ENCODE results near the gene LPA.
"Not testable (repeated sequence)": the region's sequence is repeated elsewhere in the genome, so short reads cannot be mapped to it uniquely, and the experiment has no call there.

LPA gene

DNA sequence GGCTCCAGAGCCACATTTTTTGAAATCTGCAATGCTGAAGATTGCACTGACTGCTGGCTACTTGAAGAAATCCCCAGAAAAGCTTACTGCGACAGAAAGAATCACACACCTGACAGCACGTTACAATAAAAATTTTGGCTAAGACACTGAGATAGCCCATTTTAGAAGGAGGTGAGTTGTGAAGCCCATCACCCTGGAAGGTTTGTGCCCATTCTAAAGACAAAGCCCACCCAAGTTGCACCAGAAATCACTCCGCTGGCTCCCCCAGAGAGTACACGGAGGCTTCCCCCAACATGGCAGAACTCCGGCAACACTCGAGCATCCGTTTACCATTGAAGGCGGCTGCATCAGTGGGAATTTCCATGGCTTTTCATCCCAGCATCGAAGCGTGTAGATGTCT is 29.4 kb downstream of the LPA start:
- no peak overlapping the region for H3K4me3 ChIP-seq (replicated peaks in 1 of 2; ENCODE audit: low read depth in 2 of 2, low read length in 2 of 2)
- TF ChIP-seq, protein P1, sequence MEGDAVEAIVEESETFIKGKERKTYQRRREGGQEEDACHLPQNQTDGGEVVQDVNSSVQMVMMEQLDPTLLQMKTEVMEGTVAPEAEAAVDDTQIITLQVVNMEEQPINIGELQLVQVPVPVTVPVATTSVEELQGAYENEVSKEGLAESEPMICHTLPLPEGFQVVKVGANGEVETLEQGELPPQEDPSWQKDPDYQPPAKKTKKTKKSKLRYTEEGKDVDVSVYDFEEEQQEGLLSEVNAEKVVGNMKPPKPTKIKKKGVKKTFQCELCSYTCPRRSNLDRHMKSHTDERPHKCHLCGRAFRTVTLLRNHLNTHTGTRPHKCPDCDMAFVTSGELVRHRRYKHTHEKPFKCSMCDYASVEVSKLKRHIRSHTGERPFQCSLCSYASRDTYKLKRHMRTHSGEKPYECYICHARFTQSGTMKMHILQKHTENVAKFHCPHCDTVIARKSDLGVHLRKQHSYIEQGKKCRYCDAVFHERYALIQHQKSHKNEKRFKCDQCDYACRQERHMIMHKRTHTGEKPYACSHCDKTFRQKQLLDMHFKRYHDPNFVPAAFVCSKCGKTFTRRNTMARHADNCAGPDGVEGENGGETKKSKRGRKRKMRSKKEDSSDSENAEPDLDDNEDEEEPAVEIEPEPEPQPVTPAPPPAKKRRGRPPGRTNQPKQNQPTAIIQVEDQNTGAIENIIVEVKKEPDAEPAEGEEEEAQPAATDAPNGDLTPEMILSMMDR (IDR thresholded peaks at IDR 0.05; ENCODE audit: low read depth, low read length) = no peak
- DNase-seq (ENCODE audit: low read depth in 2 of 2) = no peak

DNA sequence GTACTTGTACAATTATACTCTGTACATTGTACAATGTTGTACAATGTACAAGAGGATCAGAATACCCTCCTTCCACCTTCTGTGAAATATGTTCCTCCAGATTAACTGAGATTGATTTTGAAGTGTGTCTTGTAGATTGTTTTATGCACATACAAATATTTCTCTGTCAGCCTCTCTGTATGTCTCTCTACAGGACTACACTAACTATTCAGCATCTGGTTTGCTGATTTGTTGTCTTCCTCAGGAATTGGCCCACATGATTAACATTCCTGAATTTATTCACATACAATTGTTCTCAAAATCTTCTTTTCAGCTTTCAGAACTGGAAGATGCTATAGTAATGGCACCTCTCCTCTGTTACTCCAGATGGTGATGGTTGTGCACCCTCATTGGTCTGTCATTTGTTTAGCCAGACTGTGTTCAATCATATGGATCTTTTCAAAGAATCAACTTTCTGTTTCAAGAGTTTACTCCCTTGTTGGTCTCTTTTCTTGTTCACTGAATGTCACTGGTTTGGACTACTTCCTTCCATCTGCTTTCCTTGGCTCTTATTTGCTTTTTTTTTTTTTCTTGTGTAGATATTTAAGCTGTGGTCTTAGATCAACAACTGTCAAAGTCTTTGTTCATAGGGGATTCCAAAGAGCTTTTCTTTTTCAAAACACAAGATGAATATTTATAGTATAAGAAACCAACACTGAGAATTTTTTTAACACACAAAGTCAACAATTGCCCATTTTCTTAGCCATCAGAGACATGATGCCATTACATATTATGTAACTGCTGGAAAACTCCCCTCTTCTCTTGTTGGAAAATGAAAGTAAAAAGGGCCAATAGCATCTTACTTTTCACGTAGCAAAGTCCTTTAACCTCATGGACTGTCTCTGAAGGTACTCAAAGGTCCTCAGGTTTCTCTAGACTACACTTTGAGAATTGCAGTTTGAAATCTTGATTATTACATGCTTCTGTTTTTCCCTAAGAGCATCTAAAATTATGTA is 67.9 kb downstream of the LPA start:
- TF ChIP-seq, protein P1 (IDR thresholded peaks at IDR 0.05; ENCODE audit: low read depth, low read length) = no peak
- no peak for DNase-seq (ENCODE audit: low read depth in 2 of 2)
- no peak overlapping the region for H3K4me3 ChIP-seq (replicated peaks in 1 of 2; ENCODE audit: low read depth in 2 of 2, low read length in 2 of 2)

DNA sequence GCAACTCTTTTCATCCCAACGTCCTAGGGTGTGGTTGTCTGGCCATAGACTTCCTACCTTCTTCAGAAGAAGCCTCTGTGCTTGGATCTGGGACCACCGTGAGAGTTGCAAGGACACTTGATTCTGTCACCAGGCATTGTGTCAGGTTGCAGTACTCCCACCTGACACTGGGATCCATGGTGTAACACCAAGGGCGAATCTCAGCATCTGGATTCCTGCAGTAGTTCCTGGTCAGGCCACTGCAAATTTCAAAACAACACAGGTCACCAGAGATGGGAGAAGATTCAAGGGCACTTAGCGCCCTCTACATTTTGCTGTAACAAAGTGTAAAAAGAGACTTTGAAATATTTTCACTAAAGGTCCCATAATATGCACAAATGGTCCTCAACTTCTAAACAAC is 68.8 kb downstream of the LPA start:
- DNase-seq (ENCODE audit: low read depth in 2 of 2); H3K4me3 ChIP-seq (replicated peaks in 1 of 2; ENCODE audit: low read depth in 2 of 2, low read length in 2 of 2): not testable (repeated sequence)

DNA sequence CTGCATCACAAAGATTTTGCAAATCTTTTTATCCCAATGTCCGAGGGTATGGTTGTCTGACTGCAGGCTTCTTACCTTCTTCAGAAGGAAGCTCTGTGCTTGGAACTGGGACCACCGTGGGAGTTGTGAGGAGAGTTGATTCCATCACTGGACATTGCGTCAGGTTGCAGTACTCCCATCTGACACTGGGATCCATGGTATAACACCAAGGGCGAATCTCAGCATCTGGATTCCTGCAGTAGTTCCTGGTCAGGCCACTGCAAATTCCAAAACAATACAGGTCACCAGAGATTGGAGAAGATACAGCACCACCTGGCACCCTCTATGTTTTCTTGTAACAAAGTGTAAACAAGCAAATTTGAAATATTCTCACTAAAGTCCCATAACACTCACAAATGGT is 77.7 kb downstream of the LPA start:
- no peak overlapping the region for H3K4me3 ChIP-seq (replicated peaks in 1 of 2; ENCODE audit: low read depth in 2 of 2, low read length in 2 of 2)
- no peak for DNase-seq (ENCODE audit: low read depth in 2 of 2)
- TF ChIP-seq, protein P1 (IDR thresholded peaks at IDR 0.05; ENCODE audit: low read depth, low read length) = no peak

DNA sequence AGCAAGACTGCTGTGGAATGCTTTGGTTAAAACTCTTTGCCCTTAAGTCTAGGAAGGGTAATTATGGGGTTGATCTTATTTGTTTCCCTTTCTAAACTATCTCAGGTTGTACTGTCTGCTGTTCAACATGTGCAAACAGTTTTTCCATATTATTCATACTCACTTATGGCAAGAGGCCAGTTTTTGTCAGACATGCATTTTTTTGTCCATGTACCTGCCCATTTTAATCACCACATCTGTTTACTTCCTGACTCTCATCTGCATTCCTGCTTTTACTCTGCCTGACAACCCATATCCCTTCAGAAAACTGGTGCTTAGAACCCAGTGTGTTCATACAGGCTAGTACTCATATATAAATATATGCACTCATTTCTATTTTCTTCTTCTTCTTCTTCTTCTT is 80.3 kb downstream of the LPA start:
- H3K4me3 ChIP-seq (replicated peaks in 1 of 2; ENCODE audit: low read depth in 2 of 2, low read length in 2 of 2) = no peak overlapping the region
- TF ChIP-seq, protein P1 (IDR thresholded peaks at IDR 0.05; ENCODE audit: low read depth, low read length) = no peak
- DNase-seq (ENCODE audit: low read depth in 2 of 2) = peak in 1 of 2 donors; percentile 5

DNA sequence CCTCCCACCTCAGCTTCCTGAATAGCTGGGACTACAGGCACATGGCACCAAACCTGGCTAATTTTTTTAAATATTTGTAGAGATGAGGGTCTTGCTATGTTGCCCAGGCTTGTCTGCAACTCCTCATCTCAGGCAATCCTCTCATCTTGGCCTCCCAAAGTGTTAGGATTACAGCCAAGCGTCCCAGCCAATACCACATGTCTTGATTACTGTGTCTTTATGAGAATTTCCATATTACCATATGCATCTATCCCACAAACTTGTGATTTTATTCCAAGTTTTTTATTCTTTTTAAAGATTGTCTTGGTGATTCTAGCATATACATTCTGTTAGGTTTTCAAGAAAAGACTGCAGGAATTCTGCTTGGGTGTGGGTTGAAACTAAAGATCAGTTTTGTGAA is 82.7 kb downstream of the LPA start:
- no peak for DNase-seq (ENCODE audit: low read depth in 2 of 2)
- H3K4me3 ChIP-seq (replicated peaks in 1 of 2; ENCODE audit: low read depth in 2 of 2, low read length in 2 of 2) = no peak overlapping the region
- TF ChIP-seq, protein P1 (IDR thresholded peaks at IDR 0.05; ENCODE audit: low read depth, low read length) = no peak

DNA sequence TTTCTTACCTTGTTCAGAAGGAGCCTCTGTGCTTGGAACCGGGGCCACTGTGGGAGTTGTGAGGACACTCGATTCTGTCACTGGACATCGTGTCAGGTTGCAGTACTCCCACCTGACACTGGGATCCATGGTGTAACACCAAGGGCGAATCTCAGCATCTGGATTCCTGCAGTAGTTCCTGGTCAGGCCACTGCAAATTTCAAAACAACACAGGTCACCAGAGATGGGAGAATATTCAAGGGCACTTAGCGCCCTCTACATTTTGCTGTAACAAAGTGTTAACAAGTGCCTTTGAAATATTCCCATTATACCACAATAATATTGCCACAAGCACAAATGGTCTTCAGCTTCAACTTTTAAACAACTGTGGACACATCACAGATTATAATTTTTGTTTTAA is 85.6 kb downstream of the LPA start:
- not testable (repeated sequence) for H3K4me3 ChIP-seq (replicated peaks in 1 of 2; ENCODE audit: low read depth in 2 of 2, low read length in 2 of 2); DNase-seq (ENCODE audit: low read depth in 2 of 2)

DNA sequence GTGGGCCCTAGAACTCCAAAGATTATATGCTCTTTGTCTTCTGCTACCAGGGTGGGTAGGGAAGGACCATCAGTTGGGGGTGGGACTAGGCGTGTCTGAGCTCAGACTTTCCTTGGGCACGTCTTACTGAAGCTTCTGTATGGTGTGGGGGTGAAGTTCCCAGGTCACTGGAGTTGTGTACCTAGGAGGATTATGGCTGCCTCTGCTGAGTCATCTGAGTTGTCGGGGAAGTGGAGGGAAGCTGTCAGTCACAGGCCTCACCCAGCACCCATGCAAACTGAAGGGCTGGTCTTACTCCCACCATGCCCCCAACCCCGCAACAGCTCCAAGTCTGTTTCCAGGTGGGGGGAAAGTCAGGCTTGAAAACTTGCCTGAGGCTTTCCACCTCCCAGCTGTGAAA is 90.1 kb downstream of the LPA start:
- DNase-seq (ENCODE audit: low read depth in 2 of 2) = no peak
- H3K4me3 ChIP-seq (replicated peaks in 1 of 2; ENCODE audit: low read depth in 2 of 2, low read length in 2 of 2) = no peak overlapping the region
- TF ChIP-seq, protein P1 (IDR thresholded peaks at IDR 0.05; ENCODE audit: low read depth, low read length) = no peak

DNA sequence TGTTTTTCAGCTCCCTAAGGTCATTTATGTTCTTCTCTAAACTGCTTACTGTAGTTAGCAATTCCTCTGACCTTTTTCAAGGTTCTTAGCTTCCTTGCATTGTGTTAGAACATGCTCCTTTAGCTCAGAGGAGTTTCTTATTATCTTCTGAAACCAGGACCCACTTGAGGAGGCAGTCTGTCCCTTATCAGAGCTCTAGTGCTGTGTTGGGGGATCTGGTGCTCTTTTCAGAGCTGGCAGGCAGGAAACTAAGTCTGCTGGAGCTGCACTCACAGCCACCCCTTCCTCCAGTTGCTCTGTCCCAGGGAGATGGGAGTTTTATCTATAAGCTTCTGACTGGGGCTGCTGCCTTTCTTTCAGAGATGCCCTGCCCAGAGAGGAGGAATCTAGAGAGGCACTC is 92.9 kb downstream of the LPA start:
- not testable (repeated sequence) for DNase-seq (ENCODE audit: low read depth in 2 of 2); H3K4me3 ChIP-seq (replicated peaks in 1 of 2; ENCODE audit: low read depth in 2 of 2, low read length in 2 of 2)

All from cardiac fibroblast (primary cell).